Measurements from ENCODE around the gene GALR3.
"Not testable (repeated sequence)": the region's sequence is repeated elsewhere in the genome, so short reads cannot be mapped to it uniquely, and the experiment has no call there.

Gene GALR3

DNA sequence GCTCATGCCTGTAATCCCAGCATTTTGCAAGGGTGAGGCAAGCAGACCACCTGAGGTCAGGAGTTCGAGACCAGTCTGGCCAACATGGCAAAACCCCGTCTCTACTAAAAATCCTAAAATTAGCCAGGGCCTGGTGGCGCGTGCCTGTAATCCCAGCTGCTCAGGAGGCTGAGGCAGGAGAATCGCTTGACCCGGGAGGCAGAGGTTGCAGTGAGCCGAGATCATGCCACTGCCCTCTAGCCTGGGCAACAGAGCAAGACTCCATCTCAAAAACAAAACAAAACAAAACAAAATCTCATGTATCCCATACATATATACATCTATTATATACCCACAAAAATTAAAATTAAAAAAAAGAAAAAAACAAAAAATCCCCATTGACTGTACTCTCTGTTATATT lies 25.9 kb upstream of the GALR3 start:
- not testable (repeated sequence) for H3K36me3 Mint-ChIP-seq; H3K27ac Mint-ChIP-seq; H3K4me3 Mint-ChIP-seq; H3K9me3 Mint-ChIP-seq (ENCODE audit: low read depth); H3K4me1 Mint-ChIP-seq (ENCODE audit: low read depth); H3K27me3 Mint-ChIP-seq

DNA sequence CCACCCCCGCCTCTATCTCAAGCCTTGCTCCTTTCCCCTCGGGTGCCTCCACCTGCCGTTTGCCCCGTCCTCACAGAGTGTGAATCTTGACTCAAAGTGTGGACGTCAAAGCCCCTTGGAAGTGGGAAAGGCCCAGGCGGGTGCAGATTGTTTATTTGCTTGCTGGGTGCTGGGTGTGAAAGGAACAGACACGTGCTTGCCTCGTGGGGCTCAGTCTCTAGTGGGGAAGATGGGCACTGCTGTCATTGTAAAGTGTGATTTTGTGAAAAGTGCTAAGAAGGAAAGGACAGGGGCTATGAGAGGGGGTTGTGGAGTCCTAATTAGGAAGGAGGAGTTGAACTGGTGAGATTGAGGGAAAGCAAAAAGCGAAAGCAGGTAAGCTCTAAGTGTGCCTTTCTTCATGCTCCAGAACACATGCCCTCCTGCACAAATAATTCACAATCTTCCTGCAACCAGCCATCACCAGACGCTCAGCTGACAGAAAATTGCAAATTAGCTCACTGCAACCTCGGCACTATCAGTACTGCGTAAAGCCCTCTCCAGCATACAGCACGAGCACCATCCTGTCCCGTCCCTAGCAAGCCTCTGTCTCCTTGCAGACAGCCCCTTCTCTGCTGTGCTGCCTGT lies 25.2 kb upstream of the GALR3 start:
- H3K4me1 Mint-ChIP-seq (ENCODE audit: low read depth), result peaks cover 6% of the 10 kb centered on the region
- H3K27ac Mint-ChIP-seq, result no peak overlapping the region
- H3K27me3 Mint-ChIP-seq, result peaks cover 5% of the 10 kb centered on the region
- no peaks in the 10 kb centered on the region for H3K36me3 Mint-ChIP-seq
- no peak overlapping the region for H3K4me3 Mint-ChIP-seq
- H3K9me3 Mint-ChIP-seq (ENCODE audit: low read depth), result no peaks in the 10 kb centered on the region

DNA sequence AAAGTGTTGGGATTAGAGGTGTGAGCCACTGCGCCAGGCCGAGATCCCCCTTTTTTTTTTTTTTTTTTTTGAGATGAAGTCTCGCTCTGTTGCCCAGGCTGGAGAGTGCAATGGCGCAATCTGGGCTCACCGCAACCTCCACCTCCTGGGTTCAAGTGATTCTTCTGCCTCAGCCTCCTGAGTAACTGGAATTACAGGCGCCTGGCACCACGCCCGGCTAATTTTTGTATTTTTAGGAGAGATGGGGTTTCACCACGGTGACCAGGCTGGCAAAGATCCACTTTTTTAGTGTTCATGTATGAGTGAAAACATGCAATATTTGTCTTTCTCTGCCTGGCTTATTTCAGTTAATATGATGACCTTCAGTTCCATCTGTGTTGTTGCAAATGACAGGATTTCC lies 23.2 kb upstream of the GALR3 start:
- not testable (repeated sequence) for H3K4me3 Mint-ChIP-seq; H3K27ac Mint-ChIP-seq; H3K9me3 Mint-ChIP-seq (ENCODE audit: low read depth); H3K36me3 Mint-ChIP-seq
- Mint-ChIP-seq H3K27me3 (peaks cover 11% of the 10 kb centered on the region), H3K4me1 (ENCODE audit: low read depth) (peaks cover 11% of the 10 kb centered on the region)

DNA sequence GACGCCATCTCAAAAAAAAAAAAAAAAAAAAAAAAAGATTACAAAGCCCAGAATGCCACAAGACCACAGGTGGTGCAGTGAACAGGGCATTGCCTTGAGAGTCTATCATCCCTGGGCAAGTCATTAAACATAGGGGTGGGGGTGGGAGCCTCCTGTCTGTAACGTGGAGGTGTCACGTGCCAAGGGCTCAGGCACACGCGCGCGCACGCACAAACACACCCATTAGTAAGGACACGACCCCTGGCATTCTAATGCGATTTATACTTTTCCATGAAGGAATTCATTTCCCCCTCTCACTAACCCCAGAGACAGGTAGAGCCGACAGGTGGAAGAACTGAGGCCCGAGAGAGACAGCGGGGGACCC lies 21.3 kb upstream of the GALR3 start:
- Mint-ChIP-seq H3K4me3 (peak overlapping the region; percentile 79), H3K27me3 (peaks cover 20% of the 10 kb centered on the region), H3K4me1 (ENCODE audit: low read depth) (peaks cover 24% of the 10 kb centered on the region), H3K27ac (no peak overlapping the region), H3K9me3 (ENCODE audit: low read depth) (no peaks in the 10 kb centered on the region), H3K36me3 (no peaks in the 10 kb centered on the region)

GRCh38 chr22:37802310-37803194 lies 20.6 kb upstream of the GALR3 start:
- Mint-ChIP-seq H3K27me3 (peaks cover 20% of the 10 kb centered on the region), H3K36me3 (no peaks in the 10 kb centered on the region), H3K4me1 (ENCODE audit: low read depth) (peaks cover 29% of the 10 kb centered on the region), H3K4me3 (peak overlapping the region; percentile 79), H3K27ac (no peak overlapping the region), H3K9me3 (ENCODE audit: low read depth) (no peaks in the 10 kb centered on the region)

DNA sequence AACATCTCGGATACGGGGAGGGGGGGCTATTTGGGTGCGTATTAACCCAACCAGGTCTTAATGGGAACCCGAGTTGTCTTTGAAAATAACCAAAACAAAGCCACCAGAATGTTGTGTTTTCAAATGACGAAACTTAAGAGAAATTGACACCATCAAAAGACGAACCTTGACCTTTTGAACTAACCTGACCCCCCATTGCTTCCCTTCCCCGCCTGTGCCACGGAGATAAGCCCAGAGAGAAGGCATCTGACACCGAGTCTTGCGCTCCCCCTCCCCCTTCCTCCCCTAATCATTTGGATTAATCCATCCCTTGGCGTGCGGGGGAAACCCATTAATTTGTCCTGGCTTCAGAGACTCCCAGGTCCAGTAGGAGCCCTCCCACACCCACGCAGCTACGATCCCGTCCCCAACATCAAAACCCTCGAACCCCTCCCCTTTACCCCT lies 20.0 kb upstream of the GALR3 start:
- Mint-ChIP-seq H3K27me3 (peaks cover 21% of the 10 kb centered on the region), H3K36me3 (no peaks in the 10 kb centered on the region), H3K4me1 (ENCODE audit: low read depth) (peaks cover 31% of the 10 kb centered on the region), H3K9me3 (ENCODE audit: low read depth) (no peaks in the 10 kb centered on the region), H3K27ac (no peak overlapping the region), H3K4me3 (peak overlapping the region; percentile 76)

DNA sequence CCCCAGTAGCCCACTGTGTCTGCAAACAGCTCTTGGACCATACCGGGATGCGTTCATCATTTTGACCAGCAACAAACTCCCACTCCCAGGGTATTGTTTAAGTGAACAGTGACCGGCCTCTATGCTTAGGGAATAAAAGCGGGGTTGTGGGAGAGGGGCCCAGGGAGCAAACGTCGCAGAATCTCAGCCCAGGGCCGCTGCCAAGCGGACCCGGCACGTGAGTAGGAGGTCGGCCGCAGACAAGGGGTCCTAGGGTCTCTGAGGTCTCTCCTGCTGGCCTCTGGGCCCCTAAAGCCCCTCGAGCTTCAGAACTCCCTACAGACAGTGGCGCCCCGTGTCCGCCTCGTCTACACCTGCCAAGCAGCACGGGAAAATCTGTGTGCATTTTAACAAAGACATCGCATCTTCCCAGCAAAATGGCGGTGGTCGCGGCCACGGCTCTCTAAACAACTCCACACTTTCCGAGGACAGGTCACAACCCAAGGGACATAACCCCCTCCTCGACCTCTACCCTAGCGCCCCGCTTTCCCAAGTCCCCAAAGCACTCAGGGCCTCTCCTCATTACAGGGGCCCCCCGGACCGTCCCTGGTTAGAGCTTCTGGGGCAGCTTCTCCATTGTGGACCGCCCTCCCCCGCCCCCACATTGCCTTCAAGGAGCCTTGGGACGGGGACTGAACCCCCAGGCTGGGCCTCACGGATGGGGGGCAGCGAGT lies 19.4 kb upstream of the GALR3 start:
- Mint-ChIP-seq H3K4me3 (peak overlapping the region; percentile 63), H3K4me1 (ENCODE audit: low read depth) (peaks cover 35% of the 10 kb centered on the region), H3K27me3 (peaks cover 22% of the 10 kb centered on the region), H3K9me3 (ENCODE audit: low read depth) (no peaks in the 10 kb centered on the region), H3K27ac (no peak overlapping the region), H3K36me3 (no peaks in the 10 kb centered on the region)

DNA sequence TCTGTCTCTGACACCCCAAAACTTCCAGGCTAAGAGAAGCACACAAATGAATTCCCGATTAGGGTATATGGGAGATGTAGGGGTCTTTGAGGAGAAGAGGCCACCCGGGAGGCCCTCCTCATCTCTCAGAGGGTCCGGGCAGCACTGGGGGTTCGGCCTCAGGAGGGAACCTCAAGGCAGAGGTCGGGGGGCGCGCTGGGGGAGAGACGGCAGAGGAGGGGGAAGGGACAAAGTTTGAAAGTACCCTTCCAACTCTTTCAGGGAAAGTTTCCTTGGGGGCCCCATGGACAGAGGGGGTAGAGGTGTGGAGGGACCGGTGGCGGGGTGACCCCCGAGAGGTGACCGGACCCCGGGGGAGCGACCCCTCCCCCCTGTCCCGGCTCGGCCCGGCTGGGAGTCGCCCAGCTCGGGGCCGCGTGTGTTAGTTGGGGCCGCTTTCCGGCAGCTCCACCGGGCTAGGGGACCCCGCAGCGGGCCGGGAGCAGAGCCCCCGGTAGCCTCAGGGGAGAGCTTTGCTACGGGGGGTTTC lies 18.8 kb upstream of the GALR3 start:
- H3K4me1 Mint-ChIP-seq (ENCODE audit: low read depth), result peaks cover 35% of the 10 kb centered on the region
- H3K27me3 Mint-ChIP-seq, result peaks cover 22% of the 10 kb centered on the region
- no peak overlapping the region for H3K27ac Mint-ChIP-seq

GRCh38 chr22:37804881-37805809 lies 18.0 kb upstream of the GALR3 start:
- peak overlapping the region; percentile 75 for H3K4me3 Mint-ChIP-seq
- H3K27me3 Mint-ChIP-seq, result peaks cover 24% of the 10 kb centered on the region
- H3K36me3 Mint-ChIP-seq, result no peaks in the 10 kb centered on the region
- no peaks in the 10 kb centered on the region for H3K9me3 Mint-ChIP-seq (ENCODE audit: low read depth)
- peaks cover 37% of the 10 kb centered on the region for H3K4me1 Mint-ChIP-seq (ENCODE audit: low read depth)
- H3K27ac Mint-ChIP-seq, result no peak overlapping the region

More for the DNA sequence above, 18.8 kb upstream of the GALR3 start:
- H3K36me3 Mint-ChIP-seq, result no peaks in the 10 kb centered on the region
- H3K4me3 Mint-ChIP-seq, result peak overlapping the region; percentile 63
- no peaks in the 10 kb centered on the region for H3K9me3 Mint-ChIP-seq (ENCODE audit: low read depth)

- H3K27ac Mint-ChIP-seq, result peak overlapping the region; percentile 50
- peaks cover 37% of the 10 kb centered on the region for H3K4me1 Mint-ChIP-seq (ENCODE audit: low read depth)
- H3K27me3 Mint-ChIP-seq, result peaks cover 24% of the 10 kb centered on the region
- no peaks in the 10 kb centered on the region for H3K36me3 Mint-ChIP-seq
- no peaks in the 10 kb centered on the region for H3K9me3 Mint-ChIP-seq (ENCODE audit: low read depth)
- H3K4me3 Mint-ChIP-seq, result peak overlapping the region; percentile 75
These were observed 17.3 kb upstream of the GALR3 start for GRCh38 chr22:37805810-37806277.

- Mint-ChIP-seq H3K4me1 (ENCODE audit: low read depth) (peaks cover 37% of the 10 kb centered on the region), H3K27ac (no peak overlapping the region), H3K4me3 (peak overlapping the region; percentile 81), H3K9me3 (ENCODE audit: low read depth) (no peaks in the 10 kb centered on the region), H3K36me3 (no peaks in the 10 kb centered on the region), H3K27me3 (peaks cover 24% of the 10 kb centered on the region)
These were observed 16.5 kb upstream of the GALR3 start for GRCh38 chr22:37806409-37807333.

- Mint-ChIP-seq H3K27ac (no peak within 1 kb of the TSS), H3K27me3 (peaks cover 27% of the 10 kb centered on the region)
These were observed 15.5 kb upstream of the GALR3 start, which contains the start of gene GCAT for GRCh38 chr22:37807410-37808293. TSS of gene GCAT (plus strand) at chr22:37807934. CDS start at chr22:37807968, 34 bp downstream.

More at GRCh38 chr22:37807410-37808293, 15.5 kb upstream of the GALR3 start, which contains the start of gene GCAT:
- H3K36me3 Mint-ChIP-seq, result no peaks in the 10 kb centered on the region
- peak within 1 kb of the TSS; percentile 81 for H3K4me3 Mint-ChIP-seq
- no peaks in the 10 kb centered on the region for H3K9me3 Mint-ChIP-seq (ENCODE audit: low read depth)
- H3K4me1 Mint-ChIP-seq (ENCODE audit: low read depth), result peaks cover 34% of the 10 kb centered on the region

Measured in activated naive CD8-positive, alpha-beta T cell (primary cell).